ENCODE measurements around the gene CCDC187. TPM values are rescaled to one million over a fixed set of nuclear protein-coding genes. Genes with fewer than 3 reads are reported as not detected.

Gene CCDC187
- total and polyA plus RNA-seq, 2 of the 13 experiments (the other 11 are each of a cell fraction or from before 2014, with no cell fraction given) = 0.03 to 0.13 TPM

GRCh38 chr9:136346157-136346481, 42.2 kb upstream of the CCDC187 start (continued):
- TF ChIP-seq UBTF (CRISPR knock-in tag; IDR thresholded peaks at IDR 0.05) (peak; percentile 6; the same call in 1 of the 2 replicates), ZNF317 (CRISPR knock-in tag; IDR thresholded peaks at IDR 0.05) (0 out of 2 replicates have a peak, but pooled peaks have one; percentile 9), GPBP1L1 (CRISPR knock-in tag; IDR thresholded peaks at IDR 0.05) (no peak), RBAK (CRISPR knock-in tag; IDR thresholded peaks at IDR 0.05) (peak; percentile 38; the same call in 1 of the 2 replicates), TBX3 (IDR thresholded peaks at IDR 0.05; ENCODE audit: borderline replicate concordance) (no peak), ZNF543 (CRISPR knock-in tag; IDR thresholded peaks at IDR 0.05) (0 out of 2 replicates have a peak, but pooled peaks have one; percentile 27), ZNF496 (CRISPR knock-in tag; IDR thresholded peaks at IDR 0.05; ENCODE audit: insufficient replicate concordance) (no peak), TOPORS (CRISPR knock-in tag; IDR thresholded peaks at IDR 0.05) (no peak), ZMYM2 (CRISPR knock-in tag; IDR thresholded peaks at IDR 0.05) (no peak), MED1 (CRISPR knock-in tag; IDR thresholded peaks at IDR 0.05) (0 out of 2 replicates have a peak, but pooled peaks have one; percentile 0), SOX13 (IDR thresholded peaks at IDR 0.05) (no peak), SOX13 (CRISPR knock-in tag; conservative IDR thresholded peaks at IDR 0.05 in 1 of 2, IDR thresholded peaks at IDR 0.05 in 1 of 2) (0 out of 4 replicates have a peak, but pooled peaks of 1 of the 2 experiments have one; percentile 1), ZNF687 (CRISPR knock-in tag; IDR thresholded peaks at IDR 0.05) (peak; percentile 2; the same call in 1 of the 2 replicates), ZNF101 (CRISPR knock-in tag; IDR thresholded peaks at IDR 0.05; ENCODE audit: borderline replicate concordance, low read depth) (no peak), TAF1 (CRISPR knock-in tag; IDR thresholded peaks at IDR 0.05) (no peak; the same call in 1 of the 2 replicates), PATZ1 (CRISPR knock-in tag; IDR thresholded peaks at IDR 0.05) (0 out of 2 replicates have a peak, but pooled peaks have one; percentile 5), ZNF552 (CRISPR knock-in tag; IDR thresholded peaks at IDR 0.05; ENCODE audit: borderline replicate concordance) (no peak)
- TF ChIP-seq, protein P1, sequence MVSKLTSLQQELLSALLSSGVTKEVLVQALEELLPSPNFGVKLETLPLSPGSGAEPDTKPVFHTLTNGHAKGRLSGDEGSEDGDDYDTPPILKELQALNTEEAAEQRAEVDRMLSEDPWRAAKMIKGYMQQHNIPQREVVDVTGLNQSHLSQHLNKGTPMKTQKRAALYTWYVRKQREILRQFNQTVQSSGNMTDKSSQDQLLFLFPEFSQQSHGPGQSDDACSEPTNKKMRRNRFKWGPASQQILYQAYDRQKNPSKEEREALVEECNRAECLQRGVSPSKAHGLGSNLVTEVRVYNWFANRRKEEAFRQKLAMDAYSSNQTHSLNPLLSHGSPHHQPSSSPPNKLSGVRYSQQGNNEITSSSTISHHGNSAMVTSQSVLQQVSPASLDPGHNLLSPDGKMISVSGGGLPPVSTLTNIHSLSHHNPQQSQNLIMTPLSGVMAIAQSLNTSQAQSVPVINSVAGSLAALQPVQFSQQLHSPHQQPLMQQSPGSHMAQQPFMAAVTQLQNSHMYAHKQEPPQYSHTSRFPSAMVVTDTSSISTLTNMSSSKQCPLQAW (CRISPR knock-in tag; IDR thresholded peaks at IDR 0.05) = peak; percentile 4; the same call in 1 of the 2 replicates
